HFFc6 (cell line): Measurements from ENCODE around the gene SPEF2. TPM values are rescaled to one million over a fixed set of nuclear protein-coding genes. Genes with fewer than 3 reads are reported as not detected.

Source experiments
- DNase-seq: peaks from one replicate; pipeline ENCODE4 v3.0.0-alpha.2; 2018
- H3K27ac Mint-ChIP-seq: 2 replicates; pipeline ENCODE4 v1.8.0; 2020; ENCODE audit warnings: mild to moderate bottlenecking, mixed read lengths
- H3K27me3 Mint-ChIP-seq: 2 replicates; pipeline ENCODE4 v1.8.0; 2021; ENCODE audit warnings: mild to moderate bottlenecking, moderate library complexity, mixed read lengths; ENCODE audit not compliant: insufficient read depth
- H3K36me3 Mint-ChIP-seq: 2 replicates; pipeline ENCODE4 v1.8.0; 2021; ENCODE audit warnings: low read depth, mixed read lengths
- H3K4me1 Mint-ChIP-seq: 2 replicates; pipeline ENCODE4 v1.8.0; 2020; ENCODE audit warnings: low read depth, mixed read lengths
- H3K4me3 Mint-ChIP-seq: 2 replicates; pipeline ENCODE4 v1.8.0; 2020; ENCODE audit warnings: mild to moderate bottlenecking, moderate library complexity, mixed read lengths
- H3K9me3 Mint-ChIP-seq: 2 replicates; pipeline ENCODE4 v1.8.0; 2020; ENCODE audit warnings: mild to moderate bottlenecking, mixed read lengths
- CTCF ChIP-seq: fragments of 200-600 bp; sonication (generic); IDR thresholded peaks from 2 replicates; pipeline ENCODE4 v1.5.0; 2021; ENCODE audit warnings: antibody characterized with exemption, mild to moderate bottlenecking
- total RNA-seq, 6 experiments: library from RNA; stranded (reverse); fragmentation: NEBNext Ultra II Directional; extraction: Animal tissue kit (Norgen Biotek cat#: 25700); gene quantifications; 2 replicates in 1 of 6; 3 replicates in 5 of 6; pipeline ENCODE4 v1.2.3, GENCODE V29; 2021

SPEF2 gene
- total RNA-seq, 6 experiments from 2014 or later = 1.5 to 4.0 (median 2.3) TPM

DNA sequence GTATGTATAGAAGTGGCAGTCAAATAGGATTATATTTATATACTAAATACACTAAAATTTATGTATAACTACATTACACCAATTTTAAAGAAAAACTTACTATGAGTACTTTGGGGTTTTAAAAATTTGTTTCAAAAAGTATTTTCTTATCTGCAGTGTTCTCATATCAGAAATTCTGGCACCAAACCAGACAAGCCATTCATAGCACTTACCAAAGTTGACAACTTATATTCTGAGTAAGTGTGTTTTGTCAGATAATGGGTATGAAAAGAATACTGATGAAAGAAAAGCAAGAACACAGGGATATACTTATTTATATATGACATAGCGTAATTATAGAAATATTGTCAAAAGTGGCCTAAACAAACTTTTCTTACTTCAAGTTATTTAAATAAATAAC lies 67.5 kb downstream of the SPEF2 start:
- Mint-ChIP-seq H3K4me1 (no peaks in the 10 kb centered on the region), H3K9me3 (no peaks in the 10 kb centered on the region), H3K27me3 (0 out of 2 replicates have a peak, but pooled peaks cover 2% of the 10 kb centered on the region), H3K27ac (no peak overlapping the region), H3K4me3 (no peak overlapping the region), H3K36me3 (no peaks in the 10 kb centered on the region)
- no peak for DNase-seq
- no peak for TF ChIP-seq CTCF

DNA sequence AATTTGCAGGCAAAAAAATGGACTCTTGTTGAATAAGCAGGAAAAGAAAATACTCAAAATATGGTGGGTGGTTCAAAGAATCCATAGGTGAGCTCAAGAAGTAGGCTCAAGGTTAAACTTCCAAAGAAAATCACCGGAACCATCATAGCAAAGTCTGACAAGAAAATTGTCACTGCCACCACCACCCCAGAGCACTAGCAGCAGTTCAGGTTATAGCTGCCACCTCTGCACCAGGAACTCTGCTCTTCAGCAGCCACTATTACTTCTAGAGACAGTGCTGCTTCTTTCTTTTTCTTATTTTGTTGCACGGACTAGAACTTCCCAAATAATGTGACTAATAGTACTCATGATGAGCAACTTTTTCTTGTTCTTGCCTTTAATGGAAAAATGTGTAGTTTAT lies 70.3 kb downstream of the SPEF2 start:
- H3K4me3 Mint-ChIP-seq = no peak overlapping the region
- H3K27ac Mint-ChIP-seq = no peak overlapping the region
- H3K36me3 Mint-ChIP-seq = no peaks in the 10 kb centered on the region
- H3K4me1 Mint-ChIP-seq = no peaks in the 10 kb centered on the region
- no peaks in the 10 kb centered on the region for H3K9me3 Mint-ChIP-seq
- no peak for DNase-seq
- H3K27me3 Mint-ChIP-seq = peaks cover 2% of the 10 kb centered on the region; the same call in 1 of the 2 replicates
- no peak for TF ChIP-seq CTCF

- no peak for DNase-seq
- Mint-ChIP-seq H3K27ac (no peak overlapping the region), H3K4me3 (no peak overlapping the region), H3K4me1 (no peaks in the 10 kb centered on the region; the same call in 1 of the 2 replicates), H3K27me3 (peaks cover 5% of the 10 kb centered on the region), H3K9me3 (no peaks in the 10 kb centered on the region), H3K36me3 (no peaks in the 10 kb centered on the region)
- TF ChIP-seq CTCF = no peak
Observed at GRCh38 chr5:35694481-35694880, 76.8 kb downstream of the SPEF2 start.

- Mint-ChIP-seq H3K9me3 (no peaks in the 10 kb centered on the region), H3K27ac (no peak overlapping the region), H3K4me1 (no peaks in the 10 kb centered on the region; the same call in 1 of the 2 replicates), H3K36me3 (no peaks in the 10 kb centered on the region), H3K4me3 (no peak overlapping the region), H3K27me3 (peaks cover 5% of the 10 kb centered on the region)
- no peak for TF ChIP-seq CTCF
- DNase-seq = no peak
Observed at GRCh38 chr5:35698047-35698808, 80.6 kb downstream of the SPEF2 start.

DNA sequence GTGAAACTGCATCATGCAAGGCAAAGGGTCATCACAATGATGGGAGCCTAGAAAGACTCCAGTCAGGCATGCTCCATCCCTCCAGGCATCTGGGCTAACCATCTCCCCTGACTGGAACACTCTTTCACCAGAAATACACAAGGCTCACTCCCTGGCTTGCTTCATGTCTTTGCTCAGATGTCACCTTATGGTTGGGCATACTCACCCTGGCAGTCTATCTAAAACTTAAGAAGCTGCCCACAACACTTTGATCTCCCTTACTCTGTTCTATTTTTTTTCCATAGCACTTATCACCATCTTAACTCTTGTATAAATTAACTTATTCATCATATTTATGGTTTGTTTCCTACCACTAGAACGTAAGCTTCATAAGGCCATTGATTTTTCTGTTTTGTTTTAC lies 90.0 kb downstream of the SPEF2 start:
- TF ChIP-seq CTCF = no peak
- no peak overlapping the region for H3K4me3 Mint-ChIP-seq
- peaks cover 5% of the 10 kb centered on the region for H3K27me3 Mint-ChIP-seq
- H3K4me1 Mint-ChIP-seq = no peaks in the 10 kb centered on the region
- H3K36me3 Mint-ChIP-seq = no peaks in the 10 kb centered on the region
- H3K9me3 Mint-ChIP-seq = no peaks in the 10 kb centered on the region
- H3K27ac Mint-ChIP-seq = no peak overlapping the region
- no peak for DNase-seq
